Glomerular endothelial cell (primary cell): ENCODE data around the gene CEACAM8. TPM values are rescaled to one million over a fixed set of nuclear protein-coding genes. Genes with fewer than 3 reads are reported as not detected.
"Not testable (repeated sequence)": the region's sequence is repeated elsewhere in the genome, so short reads cannot be mapped to it uniquely, and the experiment has no call there.

Experiments used
- DNase-seq: peaks from one replicate; pipeline ENCODE4 v3.0.0-alpha.2; 2011; ENCODE audit warnings: low read depth, low spot score; ENCODE audit errors: extremely low read depth
- total RNA-seq: library from RNA; depleted of rRNA; stranded (reverse); fragments of >200 nt; gene quantifications from 2 replicates; pipeline ENCODE4 v1.2.3, GENCODE V29; 2015

CEACAM8 gene
- not detected in 2 replicates for total RNA-seq

DNA sequence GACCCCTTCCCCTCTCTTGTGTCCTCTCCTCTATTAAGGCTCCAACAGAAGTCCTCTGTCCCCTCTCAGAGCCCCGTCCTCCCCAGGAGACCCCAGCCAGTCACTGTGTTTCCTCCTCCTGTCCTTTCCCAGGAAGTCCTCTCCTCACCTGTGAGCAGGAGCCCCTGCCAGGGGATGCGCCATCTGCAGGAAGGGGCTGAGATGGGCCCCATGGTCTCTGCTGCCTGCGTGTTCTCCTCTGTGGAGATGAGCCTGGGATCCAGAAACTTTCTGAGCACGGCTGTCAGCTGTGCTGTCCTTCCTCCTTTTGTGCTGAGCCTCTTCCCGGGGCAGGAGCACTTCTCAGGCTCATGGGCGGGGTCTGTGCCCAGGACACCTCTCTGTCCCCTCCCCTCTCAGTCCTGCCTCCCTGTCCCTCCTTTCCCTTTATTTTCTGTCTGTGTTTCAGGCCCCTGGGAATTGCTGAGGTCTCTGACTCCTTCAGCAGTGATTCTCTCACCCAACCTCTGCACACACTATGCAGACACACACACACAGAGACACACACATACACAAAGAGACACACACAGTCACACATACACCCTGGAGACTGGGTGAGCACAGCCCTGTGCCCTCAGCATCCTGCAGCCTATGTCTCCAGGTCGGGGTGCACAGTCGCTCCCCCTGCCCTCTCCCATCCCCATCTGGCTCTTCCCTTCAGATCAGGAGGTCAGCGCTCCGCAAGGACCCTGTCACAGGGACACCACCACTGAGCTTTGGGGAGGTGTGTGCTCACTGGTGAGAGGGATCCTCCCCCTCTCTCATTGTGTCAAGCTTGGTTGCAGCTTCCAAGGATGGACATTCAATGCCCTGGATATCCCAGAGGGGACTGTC is at the start of gene CEACAM8:
TSS of gene CEACAM8 (minus strand) at position 308 of the 873 bp plus-strand sequence. CDS start at position 212, 96 bp downstream.
- DNase-seq = no peak

DNA sequence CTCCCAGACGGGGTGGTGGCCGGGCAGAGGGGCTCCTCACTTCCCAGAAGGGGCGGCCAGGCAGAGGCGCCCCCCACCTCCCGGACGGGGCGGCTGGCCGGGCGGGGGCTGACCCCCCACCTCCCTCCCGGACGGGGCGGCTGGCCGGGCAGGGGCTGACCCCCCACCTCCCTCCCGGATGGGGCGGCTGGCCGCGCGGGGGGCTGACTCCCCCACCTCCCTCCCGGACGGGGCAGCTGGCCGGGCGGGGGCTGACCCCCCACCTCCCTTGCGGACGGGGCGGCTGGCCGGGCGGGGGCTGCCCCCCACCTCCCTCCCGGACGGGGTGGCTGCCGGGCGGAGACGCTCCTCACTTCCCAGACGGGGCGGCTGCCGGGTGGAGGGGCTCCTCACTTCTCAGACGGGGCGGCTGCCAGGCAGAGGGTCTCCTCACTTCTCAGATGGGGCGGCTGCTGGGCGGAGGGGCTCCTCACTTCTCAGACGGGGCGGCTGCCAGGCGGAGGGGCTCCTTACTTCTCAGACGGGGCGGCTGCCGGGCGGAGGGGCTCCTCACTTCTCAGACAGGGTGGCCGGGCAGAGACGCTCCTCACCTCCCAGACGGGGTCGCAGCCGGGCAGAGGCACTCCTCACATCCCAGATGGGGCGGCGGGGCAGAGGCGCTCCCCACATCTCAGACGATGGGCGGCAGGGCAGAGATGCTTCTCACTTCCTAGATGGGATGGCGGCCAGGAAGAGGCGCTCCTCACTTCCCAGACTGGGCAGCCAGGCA is 44.8 kb upstream of the CEACAM8 start:
- DNase-seq = not testable (repeated sequence)

DNA sequence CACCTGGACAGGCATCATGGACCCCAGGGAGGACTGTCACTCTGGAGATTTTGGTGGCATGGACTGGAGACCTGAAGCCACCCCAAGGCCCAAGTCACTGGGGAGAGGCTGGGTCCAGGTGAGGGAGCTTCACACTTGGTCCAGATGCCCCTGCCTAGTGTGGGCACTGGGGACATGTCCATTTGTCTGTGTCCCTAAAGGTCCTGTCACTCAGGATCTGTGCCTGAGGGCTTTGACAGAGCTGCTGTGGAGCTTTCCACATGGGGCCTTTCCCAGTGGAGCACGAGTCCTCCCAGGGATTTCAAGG is 40.5 kb upstream of the CEACAM8 start:
- DNase-seq = no peak

DNA sequence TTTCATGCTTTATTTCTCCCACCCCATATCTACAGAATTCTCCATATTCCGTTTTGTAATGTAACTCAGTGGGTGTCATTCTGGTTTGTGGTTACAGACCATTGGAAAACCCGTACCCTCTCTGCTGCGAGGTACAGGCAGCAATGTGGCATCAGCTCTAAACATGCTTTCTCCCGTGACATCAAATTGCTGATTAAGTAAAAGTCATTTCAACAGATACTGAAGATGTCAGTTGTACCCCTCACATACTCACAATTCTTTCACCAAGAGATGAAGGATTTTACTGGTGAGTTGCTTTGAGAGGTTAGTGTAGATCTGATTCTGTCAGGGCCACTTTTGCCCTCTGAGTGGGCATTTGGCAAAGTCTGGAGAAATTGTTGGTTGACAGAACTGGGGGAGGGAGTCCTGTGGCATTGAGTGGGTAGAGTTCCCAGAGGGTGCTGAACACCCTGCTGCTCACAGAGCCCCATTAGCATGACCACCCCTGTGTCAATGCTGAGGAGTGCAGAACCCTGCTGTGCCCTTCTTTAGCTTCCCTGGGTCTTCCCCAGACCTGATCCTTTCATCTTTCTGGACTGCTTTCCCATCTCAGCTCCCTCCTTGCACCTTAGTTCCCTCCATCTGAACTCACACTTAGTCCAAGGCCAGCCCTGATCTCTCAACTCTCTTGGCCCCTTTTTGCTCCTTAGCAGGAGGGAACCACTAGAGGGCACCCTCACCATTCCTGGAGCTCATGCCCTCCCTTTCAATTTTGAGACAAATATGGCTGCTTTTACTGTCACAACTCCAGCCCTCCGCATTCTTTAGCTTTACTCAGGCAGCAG is 39.9 kb upstream of the CEACAM8 start:
- no peak for DNase-seq

DNA sequence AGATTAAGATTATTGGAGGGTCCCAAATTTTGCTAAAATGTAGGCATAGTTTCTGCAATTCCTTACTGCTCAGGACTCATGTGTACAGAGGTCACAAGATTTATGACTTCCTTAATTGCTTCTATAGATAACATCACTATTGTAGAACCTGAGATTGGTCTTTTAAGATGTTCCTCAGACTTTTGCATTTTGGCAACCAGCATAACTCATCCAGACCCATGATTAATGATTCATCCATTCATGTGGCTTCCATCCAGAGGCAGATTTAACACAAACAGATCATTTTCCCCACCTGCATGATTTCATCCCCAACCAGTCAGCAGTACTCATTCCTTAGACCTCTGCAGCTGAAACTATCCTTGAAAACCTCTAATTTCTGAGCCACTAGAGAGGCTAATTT is 34.5 kb upstream of the CEACAM8 start:
- no peak for DNase-seq

DNA sequence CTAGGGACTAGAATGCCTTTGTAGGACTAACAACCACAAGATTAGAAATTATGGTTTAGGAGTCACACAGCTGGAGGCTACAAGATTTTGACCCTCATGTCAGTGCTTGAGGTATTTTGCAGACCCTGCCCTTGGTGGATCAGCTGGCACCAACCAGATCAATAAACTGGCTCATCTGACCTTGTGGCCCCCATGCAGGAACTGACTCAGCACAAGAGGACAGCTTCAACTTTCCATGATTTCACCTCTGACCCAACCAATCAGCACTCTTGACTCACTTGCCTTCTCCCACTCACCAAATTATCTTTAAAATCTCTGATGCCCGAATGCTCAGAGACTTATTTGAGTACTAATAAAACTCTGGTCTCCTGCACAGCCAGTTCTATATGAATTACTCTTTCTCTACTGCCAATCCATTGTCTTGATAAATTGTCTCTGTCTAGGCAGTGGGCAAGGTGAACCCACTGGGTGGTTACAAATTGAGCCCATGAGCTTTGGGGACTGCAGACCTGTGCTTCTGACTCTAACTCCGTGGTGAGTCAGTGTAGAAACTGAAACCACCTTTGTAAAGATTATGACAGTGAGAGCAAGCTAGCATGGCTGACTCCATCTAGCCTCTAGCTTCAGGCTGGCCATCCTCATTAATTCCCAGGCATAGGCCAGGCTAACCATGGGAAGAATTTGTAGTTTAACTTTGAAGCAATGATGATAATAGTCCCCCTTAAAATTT is 33.9 kb upstream of the CEACAM8 start:
- DNase-seq = no peak

DNA sequence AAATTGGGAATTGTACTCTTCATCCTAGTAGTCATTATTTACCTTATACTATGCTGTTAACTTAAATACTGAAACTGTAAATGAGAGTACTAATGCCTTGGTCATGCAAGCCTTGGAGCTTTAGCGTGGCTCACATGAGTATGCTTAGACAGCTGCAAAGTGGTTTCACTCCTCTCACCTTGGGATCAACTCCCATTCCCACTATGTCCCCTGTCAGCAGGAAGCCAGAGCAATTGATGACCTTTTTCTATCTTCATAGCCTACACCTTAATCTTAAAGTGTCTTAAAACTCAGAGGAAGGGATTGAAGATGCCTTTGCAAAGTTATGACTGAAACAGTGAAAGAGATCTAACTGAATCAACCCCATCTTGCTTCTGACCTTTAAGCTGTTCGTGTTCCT is 33.2 kb upstream of the CEACAM8 start:
- DNase-seq = no peak

DNA sequence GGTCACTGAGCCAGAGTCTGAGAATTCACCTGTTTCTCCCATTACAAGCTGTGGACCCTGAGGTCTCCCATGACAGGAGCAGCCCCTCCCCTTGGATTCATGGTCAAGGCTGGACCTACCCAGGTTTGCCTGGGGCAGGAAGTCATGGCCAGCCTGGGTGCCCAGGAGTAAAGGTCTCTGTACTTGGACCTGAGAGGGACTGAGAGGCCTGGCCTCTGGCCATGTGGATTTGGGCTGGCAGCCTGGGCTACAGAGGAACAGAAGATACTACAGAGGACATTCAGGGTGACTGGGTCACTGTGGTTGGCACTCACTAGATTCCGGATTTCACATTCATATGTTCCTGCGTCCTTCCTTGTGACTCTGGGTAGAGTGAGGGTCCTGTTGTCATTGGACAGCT is 31.5 kb upstream of the CEACAM8 start:
- DNase-seq = no peak

DNA sequence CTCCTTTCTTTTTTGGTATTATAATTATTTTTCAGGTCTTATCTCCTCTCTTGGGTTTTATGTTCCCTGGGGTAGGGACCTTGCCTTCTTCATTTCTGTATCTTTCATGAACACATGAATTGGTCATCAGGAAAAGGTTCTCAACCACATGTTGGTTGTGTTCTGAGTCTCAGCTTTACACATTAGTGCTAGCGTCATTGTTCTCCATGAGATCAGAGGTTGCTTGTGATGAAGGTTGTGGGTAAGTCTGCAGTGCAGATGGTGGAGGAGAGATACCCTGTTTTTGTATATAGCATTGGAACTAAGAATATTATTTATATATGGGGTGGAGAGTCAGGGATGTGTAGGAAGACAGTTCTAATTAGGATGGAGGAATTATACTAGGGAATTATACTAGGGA is 24.5 kb upstream of the CEACAM8 start:
- DNase-seq = no peak

DNA sequence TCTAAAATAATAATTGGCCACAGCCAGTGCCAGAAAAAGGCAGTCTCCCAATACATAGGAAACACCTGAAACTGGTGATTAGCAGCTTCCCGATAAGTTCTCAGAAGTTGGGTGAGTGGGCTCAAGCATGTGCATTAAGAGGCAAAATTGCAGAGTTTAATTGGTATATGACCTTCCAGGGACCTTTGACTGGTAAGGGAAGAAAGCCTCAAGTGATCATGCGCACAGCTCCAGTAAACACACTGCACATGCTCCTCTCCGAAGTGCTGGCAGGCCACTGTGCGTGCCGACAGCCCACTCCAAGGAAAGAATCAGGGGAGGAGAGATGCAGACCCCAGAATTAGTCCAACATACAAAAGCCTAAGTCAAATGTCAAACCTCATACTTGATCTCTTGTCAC is 18.9 kb upstream of the CEACAM8 start:
- no peak for DNase-seq

DNA sequence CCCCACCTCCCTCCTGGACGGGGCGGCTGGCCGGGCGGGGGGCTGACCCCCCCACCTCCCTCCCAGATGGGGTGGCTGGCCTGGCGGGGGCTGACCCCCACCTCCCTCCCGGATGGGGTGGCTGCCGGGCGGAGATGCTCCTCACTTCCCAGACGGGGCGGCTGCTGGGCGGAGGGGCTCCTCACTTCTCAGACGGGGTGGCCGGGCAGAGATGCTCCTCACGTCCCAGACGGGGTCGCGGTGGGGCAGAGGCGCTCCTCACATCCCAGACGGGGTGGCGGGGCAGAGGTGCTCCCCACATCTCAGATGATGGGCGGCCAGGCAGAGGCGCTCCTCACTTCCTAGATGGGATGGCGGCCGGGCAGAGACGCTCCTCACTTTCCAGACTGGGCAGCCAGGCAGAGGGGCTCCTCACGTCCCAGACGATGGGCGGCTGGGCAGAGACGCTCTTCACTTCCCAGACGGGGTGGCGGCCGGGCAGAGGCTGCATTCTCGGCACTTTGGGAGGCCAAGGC is 15.7 kb upstream of the CEACAM8 start:
- DNase-seq = not testable (repeated sequence)

DNA sequence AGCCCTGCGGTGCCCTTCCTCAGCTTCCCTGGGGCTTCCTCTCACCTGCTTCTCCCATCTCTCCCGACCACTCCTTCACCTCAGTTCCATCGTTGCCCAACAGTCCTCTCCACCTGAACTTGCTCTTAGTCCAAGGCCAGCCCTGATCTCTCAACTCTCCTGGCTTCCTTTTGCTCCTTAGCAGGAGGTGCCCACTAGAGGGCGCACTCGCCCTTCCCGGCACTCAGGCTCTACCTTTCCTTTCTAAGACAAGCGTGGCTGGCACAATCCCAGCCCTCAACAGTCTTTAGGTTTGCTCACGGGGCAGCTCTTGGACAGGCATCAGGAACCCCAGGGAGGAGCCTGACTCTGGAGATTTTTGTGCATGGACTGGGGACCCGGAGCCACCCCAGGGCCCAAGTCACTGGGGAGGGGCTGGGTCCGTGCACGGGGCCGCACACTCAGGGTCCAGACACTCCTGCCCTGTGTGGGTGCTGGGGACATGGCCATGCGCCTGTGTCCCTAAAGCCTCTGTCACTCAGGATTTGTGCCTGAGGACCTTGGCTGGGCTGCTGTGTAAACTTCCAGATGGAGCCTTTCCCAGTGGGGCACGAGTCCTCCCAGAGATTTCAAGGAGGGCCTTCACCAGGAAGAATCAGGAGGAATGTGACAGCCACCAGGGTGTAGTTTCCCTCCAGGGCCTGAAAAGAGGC is 12.1 kb upstream of the CEACAM8 start:
- peak; percentile 2 for DNase-seq

DNA sequence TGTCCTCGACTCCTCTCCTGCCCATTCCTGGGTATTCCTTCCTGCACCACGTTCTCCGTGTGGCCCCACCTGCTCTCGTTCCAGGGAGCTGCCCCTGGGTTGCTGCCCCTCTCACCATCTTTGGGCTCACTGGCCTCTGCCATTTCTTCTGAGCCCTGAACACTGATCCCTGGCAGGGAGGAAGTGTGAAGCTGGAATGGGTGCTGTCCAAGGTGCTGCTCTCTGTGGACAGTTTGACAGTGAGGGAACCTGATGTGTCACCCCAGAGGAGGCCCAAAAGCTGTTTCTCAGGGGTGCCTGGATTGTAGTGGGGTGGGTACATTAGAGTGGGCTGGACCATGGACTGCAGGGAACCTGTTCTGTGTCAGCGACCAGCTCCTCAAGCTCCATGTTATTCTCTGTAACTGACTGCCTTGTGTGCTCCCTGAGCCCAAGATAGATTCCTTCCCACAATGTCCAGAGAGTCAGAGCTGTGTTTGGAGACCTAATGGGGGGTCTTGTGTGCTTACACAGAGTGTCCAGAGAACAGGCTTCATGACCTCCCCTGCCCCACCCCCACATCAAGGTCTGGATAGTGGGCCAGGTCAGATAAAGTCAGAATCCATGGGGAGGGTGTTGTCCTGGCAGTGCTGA is 7.2 kb upstream of the CEACAM8 start:
- DNase-seq = peak; percentile 3

DNA sequence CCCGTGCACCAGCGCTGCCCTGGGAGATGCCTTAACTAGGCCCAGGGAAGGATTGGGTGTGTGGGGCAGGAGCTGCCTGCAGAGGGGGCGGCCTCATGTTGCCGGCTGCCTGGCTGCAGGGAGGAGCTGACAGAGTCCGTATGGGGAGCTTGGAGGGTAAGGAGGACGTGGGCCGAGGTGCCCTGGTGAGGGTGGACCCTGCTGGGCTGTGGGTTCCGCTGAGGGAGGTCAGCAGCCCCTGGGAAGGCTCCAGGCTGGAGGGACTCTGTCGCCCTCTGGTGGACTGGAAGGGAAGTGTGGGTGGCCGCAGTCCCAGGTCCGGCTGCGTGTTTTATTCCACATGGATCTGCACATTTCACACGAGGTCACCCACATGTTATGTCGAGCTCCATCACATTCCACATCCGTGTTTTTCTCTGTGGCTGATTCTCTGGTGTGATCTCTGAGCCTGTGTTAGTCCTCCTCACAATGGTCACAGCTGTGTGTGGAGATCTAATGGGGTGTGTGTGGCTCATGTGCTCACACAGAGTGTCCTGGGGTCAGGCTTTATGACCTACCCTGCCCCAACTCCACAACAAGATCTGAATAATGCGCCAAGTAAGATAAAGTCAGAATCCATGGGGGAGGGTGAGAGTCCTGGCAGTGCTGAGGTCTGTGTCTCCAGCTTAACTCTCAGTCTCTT is 1.8 kb upstream of the CEACAM8 start:
- no peak for DNase-seq

DNA sequence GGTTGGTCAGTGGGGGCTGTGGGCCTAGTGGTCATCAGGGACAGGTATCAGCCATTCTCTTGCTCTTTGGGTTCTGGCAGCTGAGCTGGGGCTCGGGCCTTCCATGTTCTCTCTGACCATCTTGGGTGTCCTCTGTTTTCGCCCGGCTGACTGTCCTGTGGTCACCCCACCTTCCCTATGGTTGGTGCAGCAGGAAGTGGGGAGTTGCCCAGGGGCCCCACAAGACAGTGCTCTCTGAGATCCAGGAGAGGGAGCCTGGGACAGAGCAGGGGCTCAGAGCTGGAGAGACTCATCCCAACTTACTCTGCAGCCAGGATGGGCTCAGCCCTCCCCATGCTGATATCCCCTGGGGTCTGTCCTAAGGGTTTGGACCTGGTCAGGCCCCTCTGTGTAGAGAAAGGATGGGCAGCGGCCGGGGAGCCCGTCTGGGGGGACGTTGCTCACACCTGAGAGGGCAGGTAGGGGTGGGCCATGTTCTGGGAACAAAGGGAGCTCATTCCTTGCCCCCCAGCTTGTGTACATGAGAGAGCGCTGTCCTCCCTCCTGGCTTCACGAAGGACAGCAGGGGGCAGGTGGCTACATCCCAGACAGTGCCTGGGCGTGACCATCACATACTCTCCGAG is 937 bp upstream of the CEACAM8 start:
- DNase-seq = no peak

DNA sequence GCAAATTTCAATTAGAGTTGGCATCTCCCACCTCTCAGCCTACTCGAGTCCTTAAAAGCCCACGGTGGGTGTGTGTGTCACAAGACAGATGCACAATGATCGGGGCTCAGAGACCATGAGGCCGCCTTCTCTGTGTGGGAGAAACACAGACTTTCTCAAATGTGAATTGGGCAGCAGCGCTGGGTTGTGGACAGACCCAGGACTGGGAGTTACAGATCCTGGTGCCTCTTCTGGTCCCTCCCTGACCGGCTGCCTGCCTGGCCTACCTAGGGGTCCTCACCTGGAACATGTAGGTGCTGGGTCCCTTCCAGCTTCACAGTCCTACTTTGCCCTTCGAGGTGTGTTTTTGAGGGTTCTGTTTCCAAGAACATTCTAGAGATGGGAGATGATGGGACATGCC is 4.9 kb downstream of the CEACAM8 start:
- no peak for DNase-seq

DNA sequence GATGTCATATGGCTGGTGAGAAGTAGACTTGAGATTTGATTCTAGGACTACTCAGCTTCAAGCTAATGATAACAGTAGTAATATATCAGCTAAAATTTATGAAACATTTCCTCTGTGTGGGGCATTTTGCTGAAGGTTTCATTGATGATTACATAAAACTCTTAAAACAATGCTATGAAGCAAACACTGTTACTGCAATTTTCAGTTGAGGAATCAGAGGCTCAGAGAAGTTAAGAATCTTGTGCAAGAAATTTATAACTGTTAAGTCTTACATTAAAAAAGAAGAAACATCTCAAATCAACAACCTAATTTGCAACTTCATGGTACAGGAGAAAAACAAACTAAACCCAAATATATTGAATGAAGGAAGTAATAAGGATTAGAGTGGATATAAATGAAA is 10.3 kb downstream of the CEACAM8 start:
- DNase-seq = no peak

DNA sequence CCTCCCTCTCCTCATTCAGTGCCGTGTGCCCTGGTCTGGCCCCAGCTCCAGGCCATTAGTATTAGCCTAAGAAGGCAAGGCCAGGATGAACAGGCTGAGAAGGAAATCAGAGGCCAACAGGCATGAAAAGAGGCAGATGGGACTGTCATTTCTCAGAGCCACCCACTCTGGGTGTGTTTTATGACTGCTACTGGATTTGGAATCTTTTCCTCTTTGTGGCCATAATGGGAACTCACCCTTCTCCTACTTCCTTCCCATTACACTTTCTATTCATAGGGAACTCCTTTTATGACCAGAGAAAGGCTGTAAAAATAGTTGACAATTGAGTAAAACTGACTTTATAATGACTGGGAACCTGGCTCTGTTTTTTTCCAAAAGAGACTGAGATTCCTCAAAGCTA is 17.7 kb downstream of the CEACAM8 start:
- no peak for DNase-seq
